GM19240 (cell line): ENCODE results near the gene INHBB.

Experiments
- DNase-seq: peaks from one replicate; pipeline ENCODE4 v3.0.0; 2011; ENCODE audit warnings: low spot score; ENCODE audit not compliant: insufficient read length

INHBB gene

DNA sequence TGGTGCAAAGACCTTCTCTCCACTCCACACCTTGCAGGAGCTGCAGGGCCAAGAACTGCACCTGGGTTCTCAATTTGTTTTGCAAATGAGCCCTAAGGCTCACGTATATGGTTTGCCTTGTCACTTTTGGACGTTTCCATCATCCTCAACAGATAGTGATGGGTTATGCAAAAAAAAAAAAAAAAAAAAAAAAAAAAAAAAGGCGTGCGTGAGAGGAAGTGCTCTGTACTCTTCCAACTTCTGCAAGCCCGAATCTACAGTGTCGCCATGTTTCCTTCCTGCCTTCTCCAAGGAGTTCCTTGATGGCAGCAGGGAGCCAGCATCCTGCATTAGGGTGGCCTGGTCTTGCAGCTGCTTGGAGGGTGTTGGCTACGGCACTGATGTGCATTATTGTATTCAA lies 4.0 kb upstream of the INHBB start:
- DNase-seq: no peak

DNA sequence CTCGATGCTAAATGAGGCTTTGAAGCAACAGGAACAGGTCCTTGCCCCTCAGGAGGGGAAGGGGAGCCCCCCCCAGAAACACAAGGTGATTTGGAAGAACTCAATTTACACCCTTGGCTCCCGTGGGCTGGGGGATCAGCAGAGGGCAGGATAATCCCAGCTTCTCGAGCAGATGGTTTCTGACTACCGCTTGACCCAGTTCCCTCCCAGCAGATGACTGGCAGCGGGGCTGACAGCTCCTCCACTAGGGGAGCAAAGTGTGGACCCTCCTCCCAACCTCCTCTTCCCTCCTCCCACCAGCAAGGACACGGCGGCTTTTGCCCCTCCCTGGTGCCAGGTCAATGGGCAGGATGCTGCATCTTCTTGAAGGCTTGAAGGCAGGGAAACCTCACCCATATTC lies 3.5 kb upstream of the INHBB start:
- no peak for DNase-seq

- DNase-seq: no peak
These were observed 2.9 kb upstream of the INHBB start for GRCh38 chr2:120343100-120343432.

- DNase-seq: peak; percentile 73
These were observed 2.4 kb upstream of the INHBB start for GRCh38 chr2:120343433-120344105.

DNA sequence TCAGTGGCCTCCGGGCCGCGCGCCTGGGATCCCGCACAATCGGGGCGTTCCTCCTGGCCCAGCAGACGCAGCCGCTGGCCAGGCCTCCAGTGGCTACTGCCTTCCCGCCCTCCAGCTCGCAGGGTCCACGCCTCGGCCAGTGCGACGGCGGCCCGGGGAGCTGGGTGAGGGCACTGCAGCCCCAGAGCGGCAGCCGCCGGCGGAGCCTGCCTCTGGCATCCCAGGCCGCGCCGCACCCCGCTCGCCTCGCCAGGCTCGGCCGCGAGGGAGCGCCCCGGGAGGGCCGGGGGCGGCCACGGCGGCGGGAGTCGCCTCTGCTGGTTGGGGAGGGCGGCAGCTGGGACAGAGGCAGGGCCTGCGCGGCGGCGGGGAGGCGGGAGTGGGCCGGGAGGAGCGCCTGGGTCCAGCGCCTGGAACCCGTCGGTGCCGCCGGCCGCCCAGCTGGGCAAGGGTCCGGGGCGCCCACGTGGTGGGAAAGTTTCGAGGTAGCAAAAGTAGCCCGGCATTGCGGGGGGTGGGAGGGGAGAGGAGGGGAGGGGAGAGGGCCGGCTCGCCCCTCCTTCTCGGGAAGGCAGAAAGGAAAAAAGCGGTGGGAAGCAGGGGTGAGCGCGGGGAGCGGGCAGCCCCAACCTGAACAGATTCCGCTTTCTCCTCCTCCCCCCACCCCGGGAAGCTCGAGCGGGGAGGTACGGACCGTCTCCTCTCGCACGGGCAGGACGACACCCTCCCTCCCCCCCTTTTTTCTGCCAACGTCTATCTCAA lies 1.5 kb upstream of the INHBB start:
- no peak for DNase-seq

- no peak for DNase-seq
These were observed 857 bp upstream of the INHBB start for GRCh38 chr2:120344976-120345581.

DNA sequence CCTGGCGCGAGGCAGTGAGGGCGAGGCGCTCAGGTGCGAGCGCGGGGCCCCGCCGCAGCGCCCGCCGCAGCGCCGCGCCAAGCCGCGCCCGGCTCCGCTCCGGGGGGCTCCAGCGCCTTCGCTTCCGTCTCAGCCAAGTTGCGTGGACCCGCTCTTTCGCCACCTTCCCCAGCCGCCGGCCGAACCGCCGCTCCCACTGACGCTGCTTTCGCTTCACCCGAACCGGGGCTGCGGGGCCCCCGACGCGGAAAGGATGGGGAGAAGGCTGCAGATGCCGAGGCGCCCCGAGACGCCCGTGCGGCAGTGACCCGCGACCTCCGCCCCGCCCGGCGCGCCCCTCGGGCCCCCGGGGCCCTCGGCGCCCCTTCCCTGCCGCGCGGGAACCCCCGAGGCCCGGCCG lies 328 bp upstream of the INHBB start:
- no peak for DNase-seq

DNA sequence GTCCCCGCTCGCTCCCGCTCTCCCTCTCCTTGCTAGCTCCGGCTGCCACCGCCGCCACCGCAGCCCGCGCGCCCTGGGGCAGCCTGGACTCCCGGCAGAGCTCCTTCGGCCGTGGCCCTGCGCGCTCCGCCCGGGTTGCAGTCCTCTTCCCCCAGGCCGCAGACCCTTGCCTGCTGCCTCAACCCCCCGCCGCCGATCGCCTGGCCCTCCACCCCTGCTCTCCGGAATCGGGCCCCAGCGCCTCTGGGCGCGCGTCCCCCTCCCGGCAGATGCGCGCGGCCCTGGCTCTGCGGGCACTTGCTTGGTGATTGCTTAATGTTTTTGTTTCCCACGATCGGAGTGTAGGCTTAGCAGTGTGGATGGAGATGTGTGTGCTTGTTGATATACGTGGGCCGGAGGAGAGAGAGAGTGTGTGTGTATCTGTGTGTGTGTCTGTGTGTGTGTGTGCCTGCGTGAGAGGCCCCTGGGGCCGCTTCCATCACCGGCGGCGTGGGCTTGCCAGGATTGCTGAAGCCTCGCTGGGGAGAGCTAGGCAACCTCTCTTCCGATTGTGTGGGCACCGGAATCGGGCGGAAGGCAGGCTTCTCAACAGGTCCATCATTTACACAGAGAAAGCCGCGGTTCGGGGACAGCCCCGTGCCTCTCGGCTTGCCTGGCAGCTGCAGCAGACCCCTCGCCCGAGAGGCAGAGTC lies 877 bp downstream of the INHBB start:
- no peak for DNase-seq

- no peak for DNase-seq
These were observed 1.6 kb downstream of the INHBB start for GRCh38 chr2:120347396-120348060.

- DNase-seq: no peak
These were observed 2.3 kb downstream of the INHBB start for GRCh38 chr2:120348134-120348736.

GRCh38 chr2:120348737-120349439 lies 3.0 kb downstream of the INHBB start:
- DNase-seq: no peak

GRCh38 chr2:120349440-120349921 lies 3.5 kb downstream of the INHBB start:
- no peak for DNase-seq

DNA sequence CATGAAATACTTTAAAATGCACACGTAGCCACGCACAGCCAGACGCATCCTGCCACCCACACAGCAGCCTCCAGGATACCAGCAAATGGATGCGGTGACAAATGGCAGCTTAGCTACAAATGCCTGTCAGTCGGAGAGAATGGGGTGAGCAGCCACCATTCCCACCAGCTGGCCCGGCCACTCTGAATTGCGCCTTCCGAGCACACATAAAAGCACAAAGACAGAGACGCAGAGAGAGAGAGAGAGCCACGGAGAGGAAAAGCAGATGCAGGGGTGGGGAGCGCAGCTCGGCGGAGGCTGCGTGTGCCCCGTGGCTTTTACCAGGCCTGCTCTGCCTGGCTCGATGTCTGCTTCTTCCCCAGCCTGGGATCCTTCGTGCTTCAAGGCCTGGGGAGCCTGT lies 4.1 kb downstream of the INHBB start:
- no peak for DNase-seq

DNA sequence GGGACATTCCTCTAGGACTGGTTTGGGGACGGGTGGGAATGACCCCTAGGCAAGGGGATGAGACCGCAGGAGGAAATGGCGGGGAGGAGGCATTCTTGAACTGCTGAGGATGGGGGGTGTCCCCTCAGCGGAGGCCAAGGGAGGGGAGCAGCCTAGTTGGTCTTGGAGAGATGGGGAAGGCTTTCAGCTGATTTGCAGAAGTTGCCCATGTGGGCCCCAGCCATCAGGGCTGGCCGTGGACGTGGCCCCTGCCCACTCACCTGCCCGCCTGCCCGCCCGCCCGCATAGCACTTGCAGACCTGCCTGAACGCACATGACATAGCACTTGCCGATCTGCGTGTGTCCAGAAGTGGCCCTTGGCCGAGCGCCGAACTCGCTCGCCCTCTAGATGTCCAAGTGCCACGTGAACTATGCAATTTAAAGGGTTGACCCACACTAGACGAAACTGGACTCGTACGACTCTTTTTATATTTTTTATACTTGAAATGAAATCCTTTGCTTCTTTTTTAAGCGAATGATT lies 4.9 kb downstream of the INHBB start:
- DNase-seq: no peak

GRCh38 chr2:120352696-120353590 lies 7.0 kb downstream of the INHBB start:
- DNase-seq: no peak

DNA sequence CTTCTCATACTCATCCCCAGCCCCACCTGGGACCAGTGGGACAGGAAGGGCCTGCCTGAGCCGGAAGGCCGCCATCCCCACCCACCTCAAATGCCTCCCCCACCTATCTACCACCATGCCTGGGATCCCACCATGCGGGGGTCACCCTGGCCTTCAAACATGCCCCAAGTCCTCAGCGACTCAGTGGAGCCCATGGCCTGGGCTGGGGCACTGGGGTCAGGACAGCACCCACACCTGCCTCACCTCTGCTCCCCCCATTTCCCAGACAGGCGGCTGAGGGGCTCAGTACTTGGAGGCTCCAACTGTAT lies 7.6 kb downstream of the INHBB start:
- DNase-seq: no peak

DNA sequence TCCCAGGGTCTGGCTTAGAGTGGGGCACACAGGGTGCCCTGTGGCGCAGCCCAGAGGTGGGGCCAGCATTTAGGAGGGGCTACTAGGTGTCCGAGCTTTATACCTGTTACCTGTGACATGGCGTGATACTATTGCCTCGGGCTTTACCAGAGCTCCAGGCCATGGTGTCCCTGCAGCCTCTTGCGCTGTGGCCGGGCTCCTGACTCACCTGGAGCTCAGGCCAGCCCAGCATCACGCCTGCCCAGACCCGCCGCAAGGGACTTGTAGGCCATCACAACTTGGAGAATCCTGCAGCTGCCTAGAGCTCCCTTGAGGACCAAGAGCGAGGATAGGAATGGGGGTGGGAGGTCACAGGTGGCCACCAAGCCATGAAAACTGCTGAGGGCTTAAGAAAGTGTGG lies 8.0 kb downstream of the INHBB start:
- no peak for DNase-seq

DNA sequence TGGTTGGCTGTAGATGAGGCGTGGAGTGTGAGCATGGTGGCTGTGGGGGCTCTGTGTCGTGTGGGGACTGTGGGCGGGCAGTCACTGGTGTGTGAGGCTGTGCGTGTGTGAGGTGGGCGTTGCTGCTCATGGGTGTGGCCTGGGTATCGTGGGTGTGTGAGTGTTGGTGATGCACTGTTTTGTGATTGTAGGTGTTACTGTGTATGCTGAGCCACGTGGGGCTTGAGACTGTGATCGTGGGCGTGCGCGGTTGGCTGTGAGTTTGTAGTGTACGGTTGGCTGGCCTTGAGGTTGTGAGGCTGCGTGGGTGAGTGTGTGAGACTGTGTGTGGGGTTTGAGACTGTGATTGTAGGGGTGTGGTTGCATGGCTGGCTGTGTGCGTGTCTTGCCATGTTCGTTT lies 8.5 kb downstream of the INHBB start:
- no peak for DNase-seq
